DND-41 (cell line): Measurements from ENCODE around the gene KRT36.

Experiments
- ATAC-seq: fragments of 200-7000 bp; cut with Tn5 transposase; 3 replicates; pipeline ENCODE4 v1.9.1; 2021; ENCODE audit warnings: low read depth; ENCODE audit not compliant: insufficient read depth
- DNase-seq: peaks from one replicate; pipeline ENCODE4 v3.0.0-alpha.2; 2020
- H2AFZ ChIP-seq: 2 replicates; pipeline ENCODE4 v1.6.0; 2012; ENCODE audit warnings: low read depth, low read length
- H3K27ac ChIP-seq: 2 replicates; pipeline ENCODE4 v1.5.1; 2012; ENCODE audit warnings: low read length, inconsistent platforms
- H3K27me3 ChIP-seq: fragments of 200-600 bp; sonication (generic); 2 replicates; pipeline ENCODE4 v1.6.0; 2012; ENCODE audit warnings: low read length, mild to moderate bottlenecking, inconsistent platforms; ENCODE audit not compliant: insufficient read depth, poor library complexity
- H3K36me3 ChIP-seq: 2 replicates; pipeline ENCODE4 v1.5.1; 2012; ENCODE audit warnings: low read length, inconsistent platforms; ENCODE audit not compliant: insufficient read depth
- H3K4me1 ChIP-seq: 2 replicates; pipeline ENCODE4 v1.5.1; 2012; ENCODE audit warnings: mild to moderate bottlenecking, low read length; ENCODE audit not compliant: insufficient read depth
- H3K4me2 ChIP-seq: 2 replicates; pipeline ENCODE4 v1.6.0; 2012; ENCODE audit warnings: mild to moderate bottlenecking, moderate library complexity, low read length, inconsistent platforms; ENCODE audit not compliant: insufficient read depth
- H3K4me3 ChIP-seq, 2 experiments: fragments of 200-600 bp in 1 of 2; shearing (Covaris generic) in 1 of 2; 2 replicates each; pipeline ENCODE4 v1.5.1; 2012 to 2016; ENCODE audit warnings: inconsistent platforms in 2 of 2, low read length in 2 of 2, mild to moderate bottlenecking in 2 of 2, low read depth in 1 of 2, moderate library complexity in 1 of 2
- H3K79me2 ChIP-seq: 2 replicates; pipeline ENCODE4 v1.6.0; 2012; ENCODE audit warnings: low read length, inconsistent platforms; ENCODE audit not compliant: insufficient read depth
- H3K9ac ChIP-seq: 2 replicates; pipeline ENCODE4 v1.6.0; 2012; ENCODE audit warnings: low read depth, mild to moderate bottlenecking, inconsistent platforms, low read length, moderate library complexity
- H3K9me3 ChIP-seq: 2 replicates; pipeline ENCODE4 v1.5.1; 2012; ENCODE audit warnings: low read length, moderate library complexity, mild to moderate bottlenecking, inconsistent platforms; ENCODE audit not compliant: insufficient read depth, severe bottlenecking
- H4K20me1 ChIP-seq: 2 replicates; pipeline ENCODE4 v1.6.0; 2012; ENCODE audit warnings: low read length; ENCODE audit not compliant: insufficient read depth
- CTCF ChIP-seq: IDR thresholded peaks from 2 replicates; pipeline ENCODE4 v1.5.1; 2012; ENCODE audit warnings: borderline replicate concordance, low read length, moderate library complexity, mild to moderate bottlenecking; ENCODE audit not compliant: poor library complexity, severe bottlenecking; ENCODE audit errors: extremely low read depth
- EZH2 ChIP-seq: IDR thresholded peaks from 3 replicates; pipeline ENCODE4 v1.6.1; 2012; ENCODE audit warnings: borderline replicate concordance, low read depth, mild to moderate bottlenecking, moderate library complexity, low read length, inconsistent platforms; ENCODE audit not compliant: severe bottlenecking

The KRT36 gene

GRCh38 chr17:41476866-41477815 lies 12.6 kb downstream of the KRT36 start:
- H3K36me3 ChIP-seq = no peaks in the 10 kb centered on the region
- H3K4me1 ChIP-seq = no peaks in the 10 kb centered on the region
- 0 out of 2 replicates have a peak, but pooled peaks cover 2% of the 10 kb centered on the region for H4K20me1 ChIP-seq
- H3K79me2 ChIP-seq = no peaks in the 10 kb centered on the region
- TF ChIP-seq EZH2 (no peak), CTCF (no peak)
- DNase-seq = no peak
- H3K4me3 ChIP-seq = no peak overlapping the region
- no peak for ATAC-seq
- no peak overlapping the region for H2AFZ ChIP-seq
- H3K27ac ChIP-seq = no peak overlapping the region
- H3K9me3 ChIP-seq = no peaks in the 10 kb centered on the region
- peaks cover 7% of the 10 kb centered on the region for H3K27me3 ChIP-seq
- H3K4me2 ChIP-seq = no peak overlapping the region
- no peak overlapping the region for H3K9ac ChIP-seq

- H3K79me2 ChIP-seq = no peaks in the 10 kb centered on the region
- no peaks in the 10 kb centered on the region for H3K36me3 ChIP-seq
- H3K4me1 ChIP-seq = no peaks in the 10 kb centered on the region
- no peak overlapping the region for H3K4me2 ChIP-seq
- H2AFZ ChIP-seq = no peak overlapping the region
- TF ChIP-seq CTCF (no peak), EZH2 (no peak)
- no peak overlapping the region for H3K27ac ChIP-seq
- H3K4me3 ChIP-seq = no peak overlapping the region
- DNase-seq (no peak), ATAC-seq (no peak)
- H3K27me3 ChIP-seq = peaks cover 4% of the 10 kb centered on the region
- no peak overlapping the region for H3K9ac ChIP-seq
- no peaks in the 10 kb centered on the region for H3K9me3 ChIP-seq
- H4K20me1 ChIP-seq = no peaks in the 10 kb centered on the region
These were observed 14.3 kb downstream of the KRT36 start for GRCh38 chr17:41475421-41475820.

GRCh38 chr17:41474863-41475262 lies 14.8 kb downstream of the KRT36 start:
- Histone ChIP-seq H3K4me3 (no peak overlapping the region), H2AFZ (no peak overlapping the region), H3K9me3 (no peaks in the 10 kb centered on the region), H3K4me2 (no peak overlapping the region), H3K27ac (no peak overlapping the region), H3K36me3 (no peaks in the 10 kb centered on the region), H4K20me1 (no peaks in the 10 kb centered on the region), H3K9ac (no peak overlapping the region), H3K4me1 (no peaks in the 10 kb centered on the region), H3K79me2 (no peaks in the 10 kb centered on the region), H3K27me3 (peaks cover 4% of the 10 kb centered on the region)
- DNase-seq (no peak), ATAC-seq (no peak)
- no peak for TF ChIP-seq EZH2
- no peak for TF ChIP-seq CTCF
